DND-41 (cell line): ENCODE data around the gene NRROS.

Source experiments
- EZH2 ChIP-seq: IDR thresholded peaks from 3 replicates; pipeline ENCODE4 v1.6.1; 2012; ENCODE audit warnings: borderline replicate concordance, low read depth, mild to moderate bottlenecking, moderate library complexity, low read length, inconsistent platforms; ENCODE audit not compliant: severe bottlenecking
- TF ChIP-seq, protein P1 (sequence below): IDR thresholded peaks from 2 replicates; pipeline ENCODE4 v1.5.1; 2012; ENCODE audit warnings: borderline replicate concordance, low read length, moderate library complexity, mild to moderate bottlenecking; ENCODE audit not compliant: poor library complexity, severe bottlenecking; ENCODE audit errors: extremely low read depth

GRCh38 chr3:196609343-196609775 is 30.1 kb upstream of the NRROS start:
- TF ChIP-seq, protein P1, sequence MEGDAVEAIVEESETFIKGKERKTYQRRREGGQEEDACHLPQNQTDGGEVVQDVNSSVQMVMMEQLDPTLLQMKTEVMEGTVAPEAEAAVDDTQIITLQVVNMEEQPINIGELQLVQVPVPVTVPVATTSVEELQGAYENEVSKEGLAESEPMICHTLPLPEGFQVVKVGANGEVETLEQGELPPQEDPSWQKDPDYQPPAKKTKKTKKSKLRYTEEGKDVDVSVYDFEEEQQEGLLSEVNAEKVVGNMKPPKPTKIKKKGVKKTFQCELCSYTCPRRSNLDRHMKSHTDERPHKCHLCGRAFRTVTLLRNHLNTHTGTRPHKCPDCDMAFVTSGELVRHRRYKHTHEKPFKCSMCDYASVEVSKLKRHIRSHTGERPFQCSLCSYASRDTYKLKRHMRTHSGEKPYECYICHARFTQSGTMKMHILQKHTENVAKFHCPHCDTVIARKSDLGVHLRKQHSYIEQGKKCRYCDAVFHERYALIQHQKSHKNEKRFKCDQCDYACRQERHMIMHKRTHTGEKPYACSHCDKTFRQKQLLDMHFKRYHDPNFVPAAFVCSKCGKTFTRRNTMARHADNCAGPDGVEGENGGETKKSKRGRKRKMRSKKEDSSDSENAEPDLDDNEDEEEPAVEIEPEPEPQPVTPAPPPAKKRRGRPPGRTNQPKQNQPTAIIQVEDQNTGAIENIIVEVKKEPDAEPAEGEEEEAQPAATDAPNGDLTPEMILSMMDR, result peak; percentile 97
- TF ChIP-seq EZH2, result no peak
